GM19043 (cell line): Measurements from ENCODE around the gene GRK6.
A peak's percentile ranks its signal among the peaks of the same experiment; 100 is the strongest.

Experiments used
- ATAC-seq: cut with Tn5 transposase; IDR thresholded peaks from one replicate; pipeline ENCODE4 v1.9.1; 2021; ENCODE audit warnings: low read depth; ENCODE audit not compliant: unreplicated experiment

GRK6 gene

GRCh38 chr5:177425196-177425800 is 1.2 kb upstream of the GRK6 start:
- no peak for ATAC-seq

GRCh38 chr5:177425801-177426565 is 493 bp upstream of the GRK6 start:
- peak; percentile 70 for ATAC-seq

GRCh38 chr5:177427211-177427822 is 841 bp downstream of the GRK6 start:
- ATAC-seq, result no peak

GRCh38 chr5:177427919-177428573 is 1.6 kb downstream of the GRK6 start:
- ATAC-seq, result no peak

GRCh38 chr5:177428574-177429217 is 2.2 kb downstream of the GRK6 start:
- no peak for ATAC-seq

- ATAC-seq, result no peak
These were observed 3.0 kb downstream of the GRK6 start for GRCh38 chr5:177429248-177430040.

GRCh38 chr5:177430140-177430951 is 3.9 kb downstream of the GRK6 start:
- no peak for ATAC-seq

GRCh38 chr5:177430972-177431316 is 4.5 kb downstream of the GRK6 start:
- ATAC-seq, result no peak

- peak; percentile 41 for ATAC-seq
These were observed 5.1 kb downstream of the GRK6 start for GRCh38 chr5:177431317-177432142.

- peak; percentile 5 for ATAC-seq
These were observed 5.8 kb downstream of the GRK6 start for GRCh38 chr5:177432143-177432838.

GRCh38 chr5:177432839-177433657 is 6.6 kb downstream of the GRK6 start:
- no peak for ATAC-seq

GRCh38 chr5:177433658-177434217 is 7.3 kb downstream of the GRK6 start:
- ATAC-seq, result no peak

- ATAC-seq, result no peak
These were observed 8.0 kb downstream of the GRK6 start for GRCh38 chr5:177434437-177434836.

- no peak for ATAC-seq
These were observed 8.7 kb downstream of the GRK6 start for GRCh38 chr5:177434942-177435738.

- no peak for ATAC-seq
These were observed 9.5 kb downstream of the GRK6 start for GRCh38 chr5:177435847-177436536.
